SW480 (cell line): ENCODE measurements around the gene SLC66A3.

Experiments used
- DNase-seq: peaks from one replicate; pipeline ENCODE4 v3.0.0-alpha.2; 2016; ENCODE audit warnings: low spot score

Gene SLC66A3

GRCh38 chr2:11213975-11214374 is 58.7 kb downstream of the SLC66A3 start:
- no peak for DNase-seq

DNA sequence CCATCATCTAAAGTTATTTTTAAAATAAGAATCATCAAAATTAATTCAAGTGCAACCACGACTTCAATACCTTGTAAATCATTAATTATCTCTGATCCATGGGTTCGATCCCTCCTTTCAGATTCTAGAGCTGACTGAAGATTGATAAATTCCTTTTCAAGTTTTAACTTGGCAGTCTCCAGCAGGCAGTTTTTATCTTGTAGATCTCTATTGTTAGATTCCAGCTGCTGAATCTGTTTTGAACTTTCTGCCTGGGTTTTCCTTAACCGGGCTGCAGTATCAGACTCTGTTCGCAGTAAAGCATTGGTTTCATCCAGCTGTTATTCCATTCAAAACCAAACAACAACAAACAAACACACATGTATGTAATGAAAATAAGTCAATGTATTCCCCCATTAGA is 59.5 kb downstream of the SLC66A3 start:
- DNase-seq = no peak

DNA sequence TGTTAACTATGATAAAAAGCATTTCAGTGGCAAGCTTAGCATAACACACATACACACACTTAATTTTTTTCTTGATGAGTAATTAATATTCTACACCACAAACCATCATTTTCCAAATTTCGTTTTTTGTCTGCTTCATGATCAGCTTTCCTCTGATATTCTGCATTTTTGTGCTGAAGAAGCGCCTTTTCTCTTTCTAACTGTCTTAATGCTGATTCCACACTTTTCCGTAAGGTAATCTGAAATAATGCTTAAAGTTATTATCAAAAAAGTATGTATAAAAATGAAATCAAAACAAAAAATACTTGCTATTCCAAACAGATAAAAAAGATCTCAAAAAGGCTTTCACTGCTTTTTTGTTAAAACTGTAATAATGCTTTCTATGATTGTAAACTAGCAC is 60.1 kb downstream of the SLC66A3 start:
- DNase-seq = no peak

GRCh38 chr2:11220445-11220844 is 65.2 kb downstream of the SLC66A3 start:
- no peak for DNase-seq

DNA sequence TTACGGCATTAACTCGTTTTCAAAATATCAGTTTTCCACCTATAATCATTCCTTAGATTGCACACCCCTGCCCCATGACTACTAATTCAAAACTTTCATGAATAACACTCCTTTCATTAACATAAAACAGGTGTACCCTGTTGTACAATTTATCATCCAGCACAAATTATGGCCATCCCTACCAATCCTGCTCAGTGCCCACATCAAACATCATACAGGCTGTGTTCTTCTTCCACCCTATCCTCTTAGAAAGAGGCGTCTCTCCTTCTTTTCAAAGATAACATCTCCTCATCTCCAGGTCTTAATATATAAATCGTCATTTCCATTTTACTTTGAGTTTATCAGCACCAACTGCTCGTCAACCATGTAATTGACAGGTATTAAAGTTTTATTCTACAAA is 67.6 kb downstream of the SLC66A3 start:
- DNase-seq = no peak

DNA sequence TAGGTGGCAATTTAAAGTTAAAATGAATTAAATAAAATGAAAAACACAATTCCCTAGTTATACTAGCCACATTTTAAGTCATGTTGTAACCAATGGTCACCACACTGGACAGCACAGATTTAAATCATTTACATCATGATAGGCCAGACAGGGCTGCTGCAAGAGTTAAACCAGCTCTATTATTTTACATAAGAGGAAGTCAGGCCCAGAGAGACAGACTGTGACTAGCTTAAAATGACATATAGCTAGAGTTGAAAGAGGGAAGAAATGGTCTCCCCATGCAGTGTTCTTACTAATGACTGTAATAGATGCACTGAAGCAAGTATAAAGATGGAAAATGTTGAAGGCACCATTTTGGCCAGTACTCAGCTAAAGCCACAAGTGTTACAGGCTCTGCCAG is 69.6 kb downstream of the SLC66A3 start:
- DNase-seq = no peak

- DNase-seq = no peak
Measured at GRCh38 chr2:11227595-11227994, 72.3 kb downstream of the SLC66A3 start.
